ENCODE measurements around the gene UBAC2.

The UBAC2 gene

GRCh38 chr13:99311748-99312492 lies 111.3 kb downstream of the UBAC2 start:
- no peak for DNase-seq (ENCODE audit: low read depth in 2 of 2)

- no peak for DNase-seq (ENCODE audit: low read depth in 2 of 2)
These were observed 111.8 kb downstream of the UBAC2 start for GRCh38 chr13:99312493-99312883.

- no peak for DNase-seq (ENCODE audit: low read depth in 2 of 2)
These were observed 112.8 kb downstream of the UBAC2 start for GRCh38 chr13:99313501-99313900.

- DNase-seq (ENCODE audit: low read depth in 2 of 2) = no peak
These were observed 113.3 kb downstream of the UBAC2 start for GRCh38 chr13:99313941-99314340.

- DNase-seq (ENCODE audit: low read depth in 2 of 2) = no peak
These were observed 114.1 kb downstream of the UBAC2 start for GRCh38 chr13:99314640-99315176.

GRCh38 chr13:99315186-99315585 lies 114.5 kb downstream of the UBAC2 start:
- DNase-seq (ENCODE audit: low read depth in 2 of 2) = no peak

- DNase-seq (ENCODE audit: low read depth in 2 of 2) = no peak
These were observed 115.6 kb downstream of the UBAC2 start for GRCh38 chr13:99316224-99316623.

GRCh38 chr13:99316657-99317256 lies 116.1 kb downstream of the UBAC2 start:
- no peak for DNase-seq (ENCODE audit: low read depth in 2 of 2)

- no peak for DNase-seq (ENCODE audit: low read depth in 2 of 2)
These were observed 120.2 kb downstream of the UBAC2 start for GRCh38 chr13:99320693-99321481.

- DNase-seq (ENCODE audit: low read depth in 2 of 2) = no peak
These were observed 121.1 kb downstream of the UBAC2 start for GRCh38 chr13:99321709-99322108.

GRCh38 chr13:99322297-99323103 lies 121.8 kb downstream of the UBAC2 start:
- no peak for DNase-seq (ENCODE audit: low read depth in 2 of 2)

- DNase-seq (ENCODE audit: low read depth in 2 of 2) = no peak
These were observed 122.8 kb downstream of the UBAC2 start for GRCh38 chr13:99323488-99323887.

- DNase-seq (ENCODE audit: low read depth in 2 of 2) = no peak
These were observed 125.4 kb downstream of the UBAC2 start for GRCh38 chr13:99326012-99326411.

GRCh38 chr13:99327126-99327525 lies 126.5 kb downstream of the UBAC2 start:
- DNase-seq (ENCODE audit: low read depth in 2 of 2) = no peak

- DNase-seq (ENCODE audit: low read depth in 2 of 2) = no peak
These were observed 127.1 kb downstream of the UBAC2 start for GRCh38 chr13:99327761-99328160.

- DNase-seq (ENCODE audit: low read depth in 2 of 2) = no peak
These were observed 128.8 kb downstream of the UBAC2 start for GRCh38 chr13:99329477-99329876.

- DNase-seq (ENCODE audit: low read depth in 2 of 2) = no peak
These were observed 130.3 kb downstream of the UBAC2 start for GRCh38 chr13:99330942-99331341.

GRCh38 chr13:99331881-99332293 lies 131.2 kb downstream of the UBAC2 start:
- no peak for DNase-seq (ENCODE audit: low read depth in 2 of 2)

GRCh38 chr13:99332456-99332855 lies 131.8 kb downstream of the UBAC2 start:
- DNase-seq (ENCODE audit: low read depth in 2 of 2) = no peak

GRCh38 chr13:99334221-99334620 lies 133.6 kb downstream of the UBAC2 start:
- no peak for DNase-seq (ENCODE audit: low read depth in 2 of 2)

GRCh38 chr13:99335087-99335486 lies 134.4 kb downstream of the UBAC2 start:
- no peak for DNase-seq (ENCODE audit: low read depth in 2 of 2)

- no peak for DNase-seq (ENCODE audit: low read depth in 2 of 2)
These were observed 134.9 kb downstream of the UBAC2 start for GRCh38 chr13:99335603-99336002.
